ENCODE data around the gene ZBTB24. TPM values are rescaled to one million over a fixed set of nuclear protein-coding genes. Genes with fewer than 3 reads are reported as not detected.
"Not testable (repeated sequence)": the region's sequence is repeated elsewhere in the genome, so short reads cannot be mapped to it uniquely, and the experiment has no call there.

The ZBTB24 gene
- total RNA-seq, 2 donors from 2014 or later, result 9.2 to 9.8 TPM

DNA sequence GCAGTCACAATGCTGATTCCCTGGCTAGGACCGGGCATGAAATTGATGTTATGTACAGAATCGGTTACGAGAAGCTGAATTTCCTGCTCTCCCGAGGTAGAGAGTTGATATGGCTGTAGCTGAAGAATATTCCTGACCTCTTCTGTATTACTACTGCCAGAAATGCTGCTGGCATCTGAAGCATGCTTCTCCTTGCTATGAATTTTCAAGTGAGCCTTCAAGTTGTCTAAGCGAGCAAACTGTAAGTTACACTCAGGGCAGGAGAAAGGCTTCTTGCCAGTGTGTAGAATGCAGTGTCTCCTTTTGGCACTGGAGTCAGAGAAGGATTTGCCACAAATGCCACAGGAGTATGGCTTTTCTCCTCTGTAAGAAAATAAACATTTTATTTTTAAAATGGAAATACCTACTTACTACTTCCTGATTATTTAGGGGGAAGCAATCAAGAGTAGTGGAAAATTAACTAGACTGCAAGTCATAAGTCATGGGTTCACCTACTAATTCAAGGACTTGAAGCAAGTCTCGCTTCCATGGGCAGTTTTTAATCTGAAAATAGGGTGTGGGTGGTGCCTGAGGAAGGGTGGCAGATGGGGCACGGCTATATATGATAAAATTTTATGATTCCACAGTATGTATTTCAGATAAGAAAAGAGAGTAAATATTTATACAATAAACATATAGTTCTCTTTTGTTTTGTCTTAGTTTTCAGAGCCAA is 16.7 kb downstream of the ZBTB24 start:
- H3K27me3 Mint-ChIP-seq (ENCODE audit: insufficient read depth), result peaks cover 10% of the 10 kb centered on the region
- H3K9me3 Mint-ChIP-seq, result no peaks in the 10 kb centered on the region

GRCh38 chr6:109465772-109466171 is 17.2 kb downstream of the ZBTB24 start:
- TF ChIP-seq CTCF (conservative IDR thresholded peaks at IDR 0.05), result no peak
- Histone ChIP-seq H3K36me3 (ENCODE audit: control insufficient read depth, insufficient read depth, low read length) (peaks cover 74% of the 10 kb centered on the region), H3K27ac (ENCODE audit: low read depth, low read length) (no peak overlapping the region), H3K9ac (ENCODE audit: extremely low read depth, low read length, poor library complexity, severe bottlenecking) (no peak overlapping the region), H3K9me3 (ENCODE audit: control insufficient read depth, low read length) (peaks cover 11% of the 10 kb centered on the region), H3K4me3 (ENCODE audit: low read length) (no peak overlapping the region), H3K4me1 (ENCODE audit: control insufficient read depth, insufficient read depth, low read length) (no peaks in the 10 kb centered on the region), H3K27me3 (ENCODE audit: control insufficient read depth, insufficient read depth, low read length, poor library complexity, severe bottlenecking) (no peaks in the 10 kb centered on the region)
- DNase-seq, result no peak
- Mint-ChIP-seq H3K9me3 (peaks cover 2% of the 10 kb centered on the region), H3K36me3 (ENCODE audit: low read depth) (peaks cover 82% of the 10 kb centered on the region), H3K27ac (no peak overlapping the region), H3K27me3 (ENCODE audit: insufficient read depth) (peaks cover 10% of the 10 kb centered on the region), H3K4me3 (no peak overlapping the region), H3K4me1 (no peaks in the 10 kb centered on the region)
- 90 to 93% methylated on average over 5 to 7 of the region's 7 CpGs for WGBS, 2 experiments (ENCODE audit: insufficient coverage in 1 of 2, insufficient read length in 1 of 2)

More for the DNA sequence above, 16.7 kb downstream of the ZBTB24 start:
- no peaks in the 10 kb centered on the region for H3K4me1 ChIP-seq (ENCODE audit: control insufficient read depth, insufficient read depth, low read length)
- peaks cover 77% of the 10 kb centered on the region for H3K36me3 ChIP-seq (ENCODE audit: control insufficient read depth, insufficient read depth, low read length)
- Mint-ChIP-seq H3K36me3 (ENCODE audit: low read depth) (peaks cover 82% of the 10 kb centered on the region), H3K4me3 (no peak overlapping the region), H3K4me1 (no peaks in the 10 kb centered on the region), H3K27ac (no peak overlapping the region)
- TF ChIP-seq CTCF (conservative IDR thresholded peaks at IDR 0.05), result no peak
- WGBS, 2 experiments (ENCODE audit: insufficient coverage in 1 of 2, insufficient read length in 1 of 2), result 94 to 100% methylated on average over 1 to 6 of the region's 7 CpGs
- H3K4me3 ChIP-seq (ENCODE audit: low read length), result no peak overlapping the region
- DNase-seq, result no peak
- H3K9me3 ChIP-seq (ENCODE audit: control insufficient read depth, low read length), result peaks cover 7% of the 10 kb centered on the region
- no peaks in the 10 kb centered on the region for H3K27me3 ChIP-seq (ENCODE audit: control insufficient read depth, insufficient read depth, low read length, poor library complexity, severe bottlenecking)
- H3K27ac ChIP-seq (ENCODE audit: low read depth, low read length), result no peak overlapping the region
- H3K9ac ChIP-seq (ENCODE audit: extremely low read depth, low read length, poor library complexity, severe bottlenecking), result no peak overlapping the region

DNA sequence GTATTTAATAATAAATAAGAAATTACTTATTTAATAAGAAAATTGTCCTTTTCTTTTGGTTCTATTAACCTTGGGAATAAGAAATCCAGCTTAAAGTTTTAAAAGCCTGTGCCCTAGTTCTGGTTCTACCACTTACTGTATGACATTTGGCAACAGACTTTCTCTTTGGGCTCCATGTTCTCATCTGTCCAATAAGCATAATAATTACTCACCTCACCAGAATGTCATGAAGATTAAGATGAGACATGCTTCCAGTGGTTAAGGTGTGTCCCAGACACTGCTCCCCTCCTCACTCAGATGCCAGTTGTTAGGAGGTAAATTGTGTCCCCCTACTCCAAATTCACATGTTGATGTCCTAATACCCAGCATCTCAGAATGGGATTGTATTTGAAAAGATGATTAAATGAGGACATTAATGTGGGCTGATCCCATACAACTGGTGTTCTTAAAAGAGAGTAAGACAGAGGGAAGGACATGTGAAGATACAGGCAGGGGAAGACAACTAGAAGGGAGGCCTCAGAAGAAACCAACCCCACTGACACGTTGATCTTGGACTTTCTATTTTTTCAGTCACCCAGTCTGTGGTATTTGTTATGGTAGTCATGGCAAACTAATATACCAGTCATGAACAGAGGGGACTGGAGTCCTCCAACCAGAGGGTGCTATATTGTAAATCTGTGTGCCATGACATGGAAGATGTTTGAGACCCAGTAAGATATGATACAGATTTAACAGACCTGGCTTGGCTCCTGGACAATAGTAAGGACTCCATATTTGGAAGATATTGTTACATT is 21.1 kb downstream of the ZBTB24 start:
- DNase-seq, result no peak

DNA sequence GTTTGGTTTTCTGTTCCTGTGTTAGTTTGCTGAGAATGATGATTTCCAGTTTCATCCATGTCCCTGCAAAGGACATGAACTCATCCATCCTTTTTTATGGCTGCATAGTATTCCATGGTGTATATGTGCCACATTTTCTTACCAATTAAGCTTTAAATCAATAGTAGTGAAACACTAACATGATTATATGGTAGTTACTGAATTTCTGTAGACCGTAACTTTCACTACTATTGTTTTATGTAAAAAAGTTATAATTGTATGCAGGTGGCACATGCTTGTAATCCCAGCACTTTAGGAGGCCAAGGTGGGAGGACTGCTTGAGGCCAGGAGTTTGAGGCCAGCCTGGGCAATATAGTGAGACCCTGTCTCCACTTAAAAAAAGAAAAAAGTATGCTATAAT is 21.8 kb downstream of the ZBTB24 start:
- H3K27ac Mint-ChIP-seq; H3K9ac ChIP-seq (ENCODE audit: extremely low read depth, low read length, poor library complexity, severe bottlenecking); H3K9me3 ChIP-seq (ENCODE audit: control insufficient read depth, low read length); DNase-seq; H3K4me3 Mint-ChIP-seq; H3K4me3 ChIP-seq (ENCODE audit: low read length); H3K27ac ChIP-seq (ENCODE audit: low read depth, low read length); H3K9me3 Mint-ChIP-seq; H3K4me1 ChIP-seq (ENCODE audit: control insufficient read depth, insufficient read depth, low read length): not testable (repeated sequence)
- peaks cover 33% of the 10 kb centered on the region for H3K4me1 Mint-ChIP-seq
- peaks cover 31% of the 10 kb centered on the region for H3K27me3 Mint-ChIP-seq (ENCODE audit: insufficient read depth)
- H3K27me3 ChIP-seq (ENCODE audit: control insufficient read depth, insufficient read depth, low read length, poor library complexity, severe bottlenecking), result peaks cover 23% of the 10 kb centered on the region
- H3K36me3 ChIP-seq (ENCODE audit: control insufficient read depth, insufficient read depth, low read length), result peaks cover 35% of the 10 kb centered on the region
- peaks cover 47% of the 10 kb centered on the region for H3K36me3 Mint-ChIP-seq (ENCODE audit: low read depth)
- 100% methylated on average over 1 of the region's 1 CpG for WGBS, 2 experiments (ENCODE audit: insufficient coverage in 1 of 2, insufficient read length in 1 of 2)

More for the DNA sequence above, 21.1 kb downstream of the ZBTB24 start:
- Histone ChIP-seq H3K4me1 (ENCODE audit: control insufficient read depth, insufficient read depth, low read length) (peaks cover 9% of the 10 kb centered on the region), H3K9ac (ENCODE audit: extremely low read depth, low read length, poor library complexity, severe bottlenecking) (no peak overlapping the region), H3K9me3 (ENCODE audit: control insufficient read depth, low read length) (peaks cover 4% of the 10 kb centered on the region), H3K27ac (ENCODE audit: low read depth, low read length) (no peak overlapping the region), H3K36me3 (ENCODE audit: control insufficient read depth, insufficient read depth, low read length) (peaks cover 41% of the 10 kb centered on the region), H3K27me3 (ENCODE audit: control insufficient read depth, insufficient read depth, low read length, poor library complexity, severe bottlenecking) (peaks cover 16% of the 10 kb centered on the region), H3K4me3 (ENCODE audit: low read length) (no peak overlapping the region)
- Mint-ChIP-seq H3K9me3 (peaks cover 2% of the 10 kb centered on the region), H3K4me3 (no peak overlapping the region), H3K27me3 (ENCODE audit: insufficient read depth) (peaks cover 24% of the 10 kb centered on the region), H3K27ac (no peak overlapping the region), H3K4me1 (peaks cover 26% of the 10 kb centered on the region), H3K36me3 (ENCODE audit: low read depth) (peaks cover 52% of the 10 kb centered on the region)
- TF ChIP-seq CTCF (conservative IDR thresholded peaks at IDR 0.05), result no peak
- 93 to 100% methylated on average over 1 of the region's 1 CpG for WGBS, 2 experiments (ENCODE audit: insufficient coverage in 1 of 2, insufficient read length in 1 of 2)

Measured in endodermal cell (in vitro differentiated cells).